ENCODE results near the gene SEMA5B. TPM values are rescaled to one million over a fixed set of nuclear protein-coding genes. Genes with fewer than 3 reads are reported as not detected.

SEMA5B gene
- polyA plus RNA-seq, 1 donor (not counting 4 experiments of a cell fraction or from before 2014, with no cell fraction given): 0.04 TPM

- Histone ChIP-seq H3K27ac (ENCODE audit: control insufficient read depth, insufficient read depth, low read length) (no peak overlapping the region), H3K36me3 (ENCODE audit: control insufficient read depth in 2 of 2, extremely low read depth in 1 of 2, insufficient read depth in 2 of 2, low read length in 2 of 2) (peaks cover 0 to 3% of the 10 kb centered on the region in 2 experiments), H3K9me1 (ENCODE audit: control insufficient read depth, extremely low read depth, insufficient read depth, low read length) (no peaks in the 10 kb centered on the region), H3K4me2 (ENCODE audit: control insufficient read depth, extremely low read depth, insufficient read depth, low read depth, low read length) (no peak overlapping the region), H3K4me3 (ENCODE audit: control insufficient read depth in 2 of 3, extremely low read depth in 1 of 3, insufficient read depth in 2 of 3, low read depth in 1 of 3, low read length in 3 of 3) (no peak overlapping the region), H3K9me3 (ENCODE audit: control insufficient read depth, low read depth, low read length) (no peaks in the 10 kb centered on the region), H3K4me1 (ENCODE audit: control insufficient read depth, extremely low read depth, insufficient read depth, low read length) (no peaks in the 10 kb centered on the region), H3K79me2 (ENCODE audit: control insufficient read depth, insufficient read depth, low read length) (no peaks in the 10 kb centered on the region), H2AFZ (ENCODE audit: control insufficient read depth, low read length) (no peak overlapping the region), H4K20me1 (ENCODE audit: control insufficient read depth, extremely low read depth, insufficient read depth, low read length) (no peaks in the 10 kb centered on the region), H3K9ac (ENCODE audit: control insufficient read depth, extremely low read depth, insufficient read depth, low read length) (no peak overlapping the region), H3K27me3 (ENCODE audit: control insufficient read depth, extremely low read depth, insufficient read depth, low read length) (no peaks in the 10 kb centered on the region)
- TF ChIP-seq EZH2 (IDR thresholded peaks at IDR 0.05; ENCODE audit: low read length) (no peak), CTCF (optimal IDR thresholded peaks at IDR 0.05 in 1 of 3, IDR thresholded peaks at IDR 0.05 in 1 of 3, conservative IDR thresholded peaks at IDR 0.05 in 1 of 3; ENCODE audit: extremely low read depth in 1 of 3, insufficient read depth in 2 of 3, low read length in 3 of 3) (no peak)
- dilution Hi-C loops (cut with MboI; ENCODE audit: extremely low pct_ligation_motif_present, low sequenced_read_pairs): no loop called here
- FAIRE-seq (no peak), DNase-seq (ENCODE audit: low read depth, low spot score) (no peak)
Measured at GRCh38 chr3:122864498-122864897, 163.1 kb downstream of the SEMA5B start.

- H3K4me3 ChIP-seq (ENCODE audit: control insufficient read depth in 2 of 3, extremely low read depth in 1 of 3, insufficient read depth in 2 of 3, low read depth in 1 of 3, low read length in 3 of 3): no peak overlapping the region
- TF ChIP-seq EZH2 (IDR thresholded peaks at IDR 0.05; ENCODE audit: low read length): no peak
- no peak for TF ChIP-seq CTCF (optimal IDR thresholded peaks at IDR 0.05 in 1 of 3, IDR thresholded peaks at IDR 0.05 in 1 of 3, conservative IDR thresholded peaks at IDR 0.05 in 1 of 3; ENCODE audit: extremely low read depth in 1 of 3, insufficient read depth in 2 of 3, low read length in 3 of 3)
Measured at GRCh38 chr3:122862381-122862780, 165.2 kb downstream of the SEMA5B start.

More at GRCh38 chr3:122862381-122862780, 165.2 kb downstream of the SEMA5B start:
- Histone ChIP-seq H3K9me3 (ENCODE audit: control insufficient read depth, low read depth, low read length) (no peaks in the 10 kb centered on the region), H3K9me1 (ENCODE audit: control insufficient read depth, extremely low read depth, insufficient read depth, low read length) (no peaks in the 10 kb centered on the region), H3K27ac (ENCODE audit: control insufficient read depth, insufficient read depth, low read length) (no peak overlapping the region), H3K9ac (ENCODE audit: control insufficient read depth, extremely low read depth, insufficient read depth, low read length) (no peak overlapping the region), H3K27me3 (ENCODE audit: control insufficient read depth, extremely low read depth, insufficient read depth, low read length) (no peaks in the 10 kb centered on the region), H3K4me2 (ENCODE audit: control insufficient read depth, extremely low read depth, insufficient read depth, low read depth, low read length) (no peak overlapping the region), H4K20me1 (ENCODE audit: control insufficient read depth, extremely low read depth, insufficient read depth, low read length) (no peaks in the 10 kb centered on the region), H3K79me2 (ENCODE audit: control insufficient read depth, insufficient read depth, low read length) (no peaks in the 10 kb centered on the region), H3K36me3 (ENCODE audit: control insufficient read depth in 2 of 2, extremely low read depth in 1 of 2, insufficient read depth in 2 of 2, low read length in 2 of 2) (peaks cover 0 to 3% of the 10 kb centered on the region in 2 experiments), H3K4me1 (ENCODE audit: control insufficient read depth, extremely low read depth, insufficient read depth, low read length) (no peaks in the 10 kb centered on the region), H2AFZ (ENCODE audit: control insufficient read depth, low read length) (no peak overlapping the region)
- DNase-seq (ENCODE audit: low read depth, low spot score) (no peak), FAIRE-seq (no peak)
- dilution Hi-C loops (cut with MboI; ENCODE audit: extremely low pct_ligation_motif_present, low sequenced_read_pairs): no loop called here

Other genes with a start within 250 kb of the SEMA5B start
- 4.8 to 9.5 TPM (median 6.6 TPM) in 3 replicates for gene HSPBAP1, start 233.9 kb downstream of the SEMA5B start, polyA plus RNA-seq
- 16.2 to 19.1 TPM (median 18.2 TPM) in 3 replicates for gene SLC49A4, start 232.7 kb downstream of the SEMA5B start, polyA plus RNA-seq
- gene PDIA5, start 39.3 kb upstream of the SEMA5B start, polyA plus RNA-seq: 23.5 to 29.8 TPM (median 29.6 TPM) in 3 replicates
- 26.1 to 32.9 TPM (median 32.8 TPM) in 3 replicates for gene SEC22A, start 174.2 kb upstream of the SEMA5B start, polyA plus RNA-seq